HG03442 (cell line): ENCODE results near the gene SMARCD3.
A peak's percentile ranks its signal among the peaks of the same experiment; 100 is the strongest.

Experiments
- ATAC-seq: cut with Tn5 transposase; IDR thresholded peaks from one replicate; pipeline ENCODE4 v1.9.1; 2021; ENCODE audit warnings: mild to moderate bottlenecking, moderate library complexity; ENCODE audit not compliant: unreplicated experiment

SMARCD3 gene

GRCh38 chr7:151238924-151239836 lies 9.3 kb downstream of the SMARCD3 start:
- no peak for ATAC-seq

- ATAC-seq, result no peak
Observed at GRCh38 chr7:151238190-151238810, 10.2 kb downstream of the SMARCD3 start.

- ATAC-seq, result no peak
Observed at GRCh38 chr7:151237244-151238189, 11.0 kb downstream of the SMARCD3 start.

GRCh38 chr7:151236406-151236805 lies 12.1 kb downstream of the SMARCD3 start:
- ATAC-seq, result no peak

GRCh38 chr7:151235091-151235787 lies 13.3 kb downstream of the SMARCD3 start:
- no peak for ATAC-seq

GRCh38 chr7:151233804-151234203 lies 14.7 kb downstream of the SMARCD3 start:
- no peak for ATAC-seq

GRCh38 chr7:151232917-151233701 lies 15.4 kb downstream of the SMARCD3 start:
- ATAC-seq, result peak; percentile 31

GRCh38 chr7:151232091-151232916 lies 16.2 kb downstream of the SMARCD3 start, which contains the start of gene CHPF2:
Gene CHPF2, plus strand, starts transcription at chr7:151232483. Its CDS starts 1,529 bp downstream, at chr7:151234012.
- peak; percentile 96 for ATAC-seq

- ATAC-seq, result no peak
Observed at GRCh38 chr7:151231080-151231479, 17.4 kb downstream of the SMARCD3 start.

- no peak for ATAC-seq
Observed at GRCh38 chr7:151229249-151229648, 19.2 kb downstream of the SMARCD3 start.

GRCh38 chr7:151228024-151228866 lies 20.2 kb downstream of the SMARCD3 start:
- ATAC-seq, result no peak

- ATAC-seq, result peak; percentile 99
Observed at GRCh38 chr7:151226875-151227782, 21.4 kb downstream of the SMARCD3 start, which contains the start of gene ABCF2. Gene ABCF2, minus strand, starts transcription at chr7:151227205. Its CDS starts 747 bp downstream, at chr7:151226458.

GRCh38 chr7:151226560-151226874 lies 22.0 kb downstream of the SMARCD3 start:
- no peak for ATAC-seq

- no peak for ATAC-seq
Observed at GRCh38 chr7:151225948-151226510, 22.5 kb downstream of the SMARCD3 start.

GRCh38 chr7:151223728-151224127 lies 24.8 kb downstream of the SMARCD3 start:
- ATAC-seq, result no peak

GRCh38 chr7:151218170-151218569 lies 30.3 kb downstream of the SMARCD3 start:
- no peak for ATAC-seq
